ENCODE measurements around the gene NELFB. TPM values are rescaled to one million over a fixed set of nuclear protein-coding genes. Genes with fewer than 3 reads are reported as not detected.
"Not testable (repeated sequence)": the region's sequence is repeated elsewhere in the genome, so short reads cannot be mapped to it uniquely, and the experiment has no call there.

NELFB gene
- polyA plus RNA-seq, 1 experiment: 51.9 TPM

- POLR2A ChIA-PET: interaction anchor here (0.6 kb wide), 4 partner anchors 8 to 112 kb away, joined by 3 to 4 read pairs (median 3); no protein-coding TSS in a partner anchor
- CTCF ChIA-PET: interaction anchor here (0.7 to 2.5 kb wide), 7 partner anchors 13 to 211 kb away, joined by 3 to 13 read pairs (median 4); partner anchors contain the start of genes NPDC1 and RNF224
- DNase-seq (ENCODE audit: low read depth): no peak
Observed at GRCh38 chr9:137240318-137240840, 14.7 kb upstream of the NELFB start.

GRCh38 chr9:137240841-137241489, 14.2 kb upstream of the NELFB start, which contains the start of gene TUBB4B:
TSS of gene TUBB4B (plus strand) at chr9:137241287. CDS start at chr9:137241361, 74 bp downstream.
- Histone ChIP-seq H3K27me3 (ENCODE audit: control insufficient read depth, insufficient read depth, low read length) (no peaks in the 10 kb centered on the region), H3K36me3 (ENCODE audit: control insufficient read depth, insufficient read depth, low read length) (peaks cover 11% of the 10 kb centered on the region), H3K4me3 (ENCODE audit: low read depth, low read length) (peak within 1 kb of the TSS; percentile 97)
- DNase-seq (ENCODE audit: low read depth): peak; percentile 99
- CTCF ChIA-PET: interaction anchor here (0.7 to 2.5 kb wide), 7 partner anchors 13 to 212 kb away, joined by 3 to 13 read pairs (median 4); partner anchors contain the start of genes NPDC1 and RNF224
- TF ChIP-seq, protein P1, sequence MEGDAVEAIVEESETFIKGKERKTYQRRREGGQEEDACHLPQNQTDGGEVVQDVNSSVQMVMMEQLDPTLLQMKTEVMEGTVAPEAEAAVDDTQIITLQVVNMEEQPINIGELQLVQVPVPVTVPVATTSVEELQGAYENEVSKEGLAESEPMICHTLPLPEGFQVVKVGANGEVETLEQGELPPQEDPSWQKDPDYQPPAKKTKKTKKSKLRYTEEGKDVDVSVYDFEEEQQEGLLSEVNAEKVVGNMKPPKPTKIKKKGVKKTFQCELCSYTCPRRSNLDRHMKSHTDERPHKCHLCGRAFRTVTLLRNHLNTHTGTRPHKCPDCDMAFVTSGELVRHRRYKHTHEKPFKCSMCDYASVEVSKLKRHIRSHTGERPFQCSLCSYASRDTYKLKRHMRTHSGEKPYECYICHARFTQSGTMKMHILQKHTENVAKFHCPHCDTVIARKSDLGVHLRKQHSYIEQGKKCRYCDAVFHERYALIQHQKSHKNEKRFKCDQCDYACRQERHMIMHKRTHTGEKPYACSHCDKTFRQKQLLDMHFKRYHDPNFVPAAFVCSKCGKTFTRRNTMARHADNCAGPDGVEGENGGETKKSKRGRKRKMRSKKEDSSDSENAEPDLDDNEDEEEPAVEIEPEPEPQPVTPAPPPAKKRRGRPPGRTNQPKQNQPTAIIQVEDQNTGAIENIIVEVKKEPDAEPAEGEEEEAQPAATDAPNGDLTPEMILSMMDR (IDR thresholded peaks at IDR 0.05; ENCODE audit: insufficient read depth, low read depth, low read length): no peak
- POLR2A ChIA-PET: interaction anchor here (0.6 kb wide), 4 partner anchors 8 to 113 kb away, joined by 3 to 4 read pairs (median 3); no protein-coding TSS in a partner anchor

More at GRCh38 chr9:137240318-137240840, 14.7 kb upstream of the NELFB start:
- Histone ChIP-seq H3K36me3 (ENCODE audit: control insufficient read depth, insufficient read depth, low read length) (peaks cover 11% of the 10 kb centered on the region), H3K4me3 (ENCODE audit: low read depth, low read length) (peak overlapping the region; percentile 56), H3K27me3 (ENCODE audit: control insufficient read depth, insufficient read depth, low read length) (no peaks in the 10 kb centered on the region)
- TF ChIP-seq, protein P1 (IDR thresholded peaks at IDR 0.05; ENCODE audit: insufficient read depth, low read depth, low read length): no peak

GRCh38 chr9:137241490-137242268, 13.4 kb upstream of the NELFB start:
- CTCF ChIA-PET: interaction anchor here (1.0 to 2.5 kb wide), 7 partner anchors 10 to 195 kb away, joined by 3 to 13 read pairs (median 5); partner anchors contain the start of genes NPDC1, RNF224 and STPG3
- Histone ChIP-seq H3K36me3 (ENCODE audit: control insufficient read depth, insufficient read depth, low read length) (peaks cover 11% of the 10 kb centered on the region), H3K27me3 (ENCODE audit: control insufficient read depth, insufficient read depth, low read length) (no peaks in the 10 kb centered on the region), H3K4me3 (ENCODE audit: low read depth, low read length) (peak overlapping the region; percentile 97)
- TF ChIP-seq, protein P1 (IDR thresholded peaks at IDR 0.05; ENCODE audit: insufficient read depth, low read depth, low read length): no peak
- POLR2A ChIA-PET: interaction anchor here (1.4 kb wide), 1 partner anchor 13 kb away, joined by 4 read pairs; the partner anchor contains the start of gene NELFB
- DNase-seq (ENCODE audit: low read depth): no peak

- TF ChIP-seq, protein P1 (IDR thresholded peaks at IDR 0.05; ENCODE audit: insufficient read depth, low read depth, low read length): no peak
- CTCF ChIA-PET: interaction anchor here (1.0 to 1.7 kb wide), 6 partner anchors 9 to 300 kb away, joined by 3 to 6 read pairs (median 4); partner anchors contain the start of genes NELFB, RNF224 and STPG3
- Histone ChIP-seq H3K4me3 (ENCODE audit: low read depth, low read length) (peak overlapping the region; percentile 97), H3K36me3 (ENCODE audit: control insufficient read depth, insufficient read depth, low read length) (peaks cover 11% of the 10 kb centered on the region), H3K27me3 (ENCODE audit: control insufficient read depth, insufficient read depth, low read length) (no peaks in the 10 kb centered on the region)
- POLR2A ChIA-PET: interaction anchor here (1.4 kb wide), 1 partner anchor 12 kb away, joined by 4 read pairs; the partner anchor contains the start of gene NELFB
- DNase-seq (ENCODE audit: low read depth): no peak
Observed at GRCh38 chr9:137242269-137243203, 12.6 kb upstream of the NELFB start.

GRCh38 chr9:137243266-137243625, 11.9 kb upstream of the NELFB start:
- H3K27me3 ChIP-seq (ENCODE audit: control insufficient read depth, insufficient read depth, low read length); DNase-seq (ENCODE audit: low read depth); H3K4me3 ChIP-seq (ENCODE audit: low read depth, low read length): not testable (repeated sequence)
- CTCF ChIA-PET: interaction anchor here (1.0 to 1.7 kb wide), 5 partner anchors 8 to 300 kb away, joined by 3 to 5 read pairs (median 3); partner anchors contain the start of genes NELFB, RNF224 and STPG3
- POLR2A ChIA-PET: interaction anchor here (1.4 kb wide), 1 partner anchor 11 kb away, joined by 4 read pairs; the partner anchor contains the start of gene NELFB
- peaks cover 11% of the 10 kb centered on the region for H3K36me3 ChIP-seq (ENCODE audit: control insufficient read depth, insufficient read depth, low read length)
